Measurements from ENCODE around the gene OPALIN.

GRCh38 chr10:96357038-96357620, 1.7 kb downstream of the OPALIN start:
- TF ChIP-seq CTCF (conservative IDR thresholded peaks at IDR 0.05; ENCODE audit: low read length): no peak
- TF ChIP-seq EZH2phosphoT487 (IDR thresholded peaks at IDR 0.05; ENCODE audit: borderline replicate concordance): no peak
